ENCODE measurements around the gene CTNNA3. TPM values are rescaled to one million over a fixed set of nuclear protein-coding genes. Genes with fewer than 3 reads are reported as not detected.
"Not testable (repeated sequence)": the region's sequence is repeated elsewhere in the genome, so short reads cannot be mapped to it uniquely, and the experiment has no call there.

CTNNA3 gene
- 1 to 10 TPM; 4.8 to 5.3 TPM for total RNA-seq
- long read RNA-seq, donor 1: 0 reads
- long read RNA-seq, donor 2, partial matches to known transcripts: 0 of 1 reads
- long read RNA-seq, donor 2, other reads (novel, unspliced or antisense): 1 of 1 reads

DNA sequence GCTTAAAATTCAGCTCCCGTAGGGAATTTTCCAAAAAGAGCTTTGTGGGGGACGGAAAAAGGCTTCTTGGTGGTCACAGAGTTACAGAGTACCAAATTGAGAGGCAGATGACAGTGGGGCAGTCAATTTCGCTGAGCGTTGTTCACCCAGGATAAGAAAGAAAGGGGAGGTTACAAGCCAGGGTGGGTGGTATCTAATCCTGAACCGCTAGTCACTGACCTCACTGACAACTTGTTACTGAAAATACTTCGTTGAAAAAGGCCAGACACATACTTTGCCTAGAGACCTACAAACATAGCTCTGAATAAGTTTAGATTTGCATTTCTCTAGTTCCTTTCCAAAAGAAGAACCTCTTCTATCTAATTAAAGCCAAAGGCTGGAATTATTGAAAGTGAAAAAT is at the start of gene CTNNA3:
CTNNA3 (minus strand) TSS at position 167 of the 400 bp plus-strand sequence.
- DNase-seq (ENCODE audit: low spot score): no peak
- intact Hi-C loops (cut with DNase I): loop anchor here (5.0 to 10.0 kb wide), 2 partner anchors 69 to 86 kb away; no protein-coding TSS in a partner anchor

- intact Hi-C loops (cut with DNase I): no loop called here
- DNase-seq (ENCODE audit: low spot score): no peak
Observed at GRCh38 chr10:67735430-67735829, 39.4 kb upstream of the CTNNA3 start.

DNA sequence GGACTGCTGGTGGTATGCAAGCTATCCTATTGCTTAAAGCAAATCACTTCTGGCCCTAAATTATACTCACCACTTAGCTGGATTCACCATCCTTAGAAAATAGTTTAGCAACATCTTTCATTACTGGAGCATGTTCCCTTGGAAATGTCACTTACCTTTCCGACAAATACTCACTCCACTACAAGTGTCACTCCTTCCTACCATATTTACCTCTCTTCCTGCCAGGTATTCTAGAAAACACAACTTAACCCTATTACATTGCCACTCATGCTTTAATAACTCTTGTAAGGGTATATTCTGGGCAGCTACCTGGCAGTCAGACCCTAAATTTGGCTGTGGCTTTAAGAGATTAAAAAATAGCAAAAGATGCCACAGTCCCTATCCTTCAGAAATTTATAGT is 37.5 kb upstream of the CTNNA3 start:
- DNase-seq (ENCODE audit: low spot score): no peak
- intact Hi-C loops (cut with DNase I): no loop called here

DNA sequence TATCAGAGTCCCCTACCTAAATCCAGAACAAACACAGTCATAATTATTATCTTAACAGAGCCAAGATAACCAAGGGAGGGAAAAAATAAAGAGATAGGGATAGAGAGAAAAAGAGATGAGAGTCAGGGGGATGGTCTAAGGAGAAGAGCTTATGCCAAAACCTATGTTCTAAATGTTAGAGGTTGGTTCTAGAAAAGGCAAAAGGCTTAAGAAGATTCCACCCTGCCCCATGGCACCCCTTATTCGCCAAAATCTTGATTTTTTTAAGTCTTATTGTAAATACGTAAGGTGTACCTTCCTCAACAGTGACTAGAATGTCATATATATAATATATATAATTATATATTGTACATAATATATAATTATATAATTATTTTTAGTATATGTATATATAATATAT is 29.6 kb upstream of the CTNNA3 start:
- intact Hi-C loops (cut with DNase I): no loop called here
- DNase-seq (ENCODE audit: low spot score): no peak

DNA sequence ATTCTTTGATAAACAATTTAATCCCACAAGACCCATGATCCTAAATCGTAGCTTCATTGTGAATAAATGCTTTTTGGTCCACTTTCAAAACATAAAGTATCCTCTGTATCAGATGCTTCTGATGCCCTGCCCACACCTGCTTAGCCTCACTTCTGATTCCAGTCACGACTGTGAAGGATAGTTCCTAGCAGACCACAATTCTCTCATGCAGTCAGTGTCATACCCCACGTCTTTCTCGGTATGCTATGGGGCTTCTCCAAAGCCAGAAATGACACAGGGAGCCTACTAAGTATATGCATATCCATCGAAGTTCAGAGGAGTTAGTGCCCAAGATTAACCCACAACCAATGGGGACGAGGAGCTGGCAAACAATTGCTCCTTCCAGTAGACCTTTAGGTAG is 27.6 kb upstream of the CTNNA3 start:
- intact Hi-C loops (cut with DNase I): no loop called here
- DNase-seq (ENCODE audit: low spot score): no peak

- intact Hi-C loops (cut with DNase I): no loop called here
- DNase-seq (ENCODE audit: low spot score): no peak
Observed at GRCh38 chr10:67722113-67722512, 26.1 kb upstream of the CTNNA3 start.

DNA sequence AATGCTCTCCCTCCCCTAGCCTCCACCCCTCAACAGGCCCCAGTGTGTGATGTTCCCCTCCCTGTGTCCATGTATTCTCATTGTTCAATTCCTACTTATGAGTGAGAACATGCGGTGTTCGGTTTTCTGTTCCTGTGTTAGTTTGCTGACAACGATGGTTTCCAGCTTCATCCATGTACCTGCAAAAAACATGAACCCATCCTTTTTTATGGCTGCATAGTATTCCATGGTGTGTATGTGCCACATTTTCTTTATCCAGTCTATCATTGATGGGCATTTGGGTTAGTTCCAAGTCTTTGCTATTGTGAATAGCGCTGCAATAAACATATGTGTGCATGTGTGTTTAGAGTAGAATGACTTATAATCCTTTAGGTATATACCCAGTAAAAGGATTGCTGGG is 20.5 kb upstream of the CTNNA3 start:
- intact Hi-C loops (cut with DNase I); DNase-seq (ENCODE audit: low spot score): not testable (repeated sequence)

DNA sequence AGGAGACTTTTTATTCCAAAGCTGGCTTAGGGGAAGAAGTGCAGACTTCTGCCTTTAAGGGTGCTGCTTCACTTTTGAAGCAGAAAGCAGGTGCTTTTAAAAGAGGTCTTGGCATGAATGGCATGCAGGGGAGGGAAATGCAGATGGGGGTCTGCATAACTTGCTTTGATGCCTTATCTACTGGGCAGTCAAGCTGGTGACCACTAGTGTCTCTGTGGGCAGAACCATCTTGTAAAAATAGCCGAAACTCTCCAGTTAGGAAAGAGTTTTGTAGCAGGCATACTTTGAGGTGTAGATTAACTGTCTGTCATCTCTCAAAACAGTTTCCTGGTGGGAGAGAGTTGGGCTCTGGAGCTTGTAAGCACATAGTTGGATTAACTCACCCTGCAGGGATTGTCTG is 9.9 kb upstream of the CTNNA3 start:
- DNase-seq (ENCODE audit: low spot score): no peak
- intact Hi-C loops (cut with DNase I): no loop called here

GRCh38 chr10:67699613-67700270 is 3.7 kb upstream of the CTNNA3 start:
- not testable (repeated sequence) for DNase-seq (ENCODE audit: low spot score)
- intact Hi-C loops (cut with DNase I): loop anchor here (5.0 to 10.0 kb wide), 2 partner anchors 65 to 83 kb away; no protein-coding TSS in a partner anchor

DNA sequence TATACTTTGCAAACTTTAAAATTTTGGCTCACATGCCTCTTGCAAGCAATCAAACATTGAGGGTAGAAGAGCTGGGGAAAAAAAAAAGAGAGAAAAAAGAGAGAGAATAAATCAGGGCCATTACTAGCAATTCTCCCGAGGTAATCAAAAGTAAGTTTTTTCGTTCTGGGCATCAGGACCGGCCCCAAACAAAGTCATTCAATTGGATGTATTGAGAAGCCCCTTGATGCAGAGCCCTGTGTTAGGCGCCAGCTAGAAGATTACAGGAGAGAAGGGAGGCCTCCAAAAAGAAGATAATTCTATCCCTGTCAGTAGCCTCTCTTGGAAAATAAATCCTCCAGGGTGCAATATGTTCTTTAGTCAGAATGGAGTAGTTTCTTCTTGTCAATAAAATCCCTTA is 2.2 kb upstream of the CTNNA3 start:
- DNase-seq (ENCODE audit: low spot score): no peak
- intact Hi-C loops (cut with DNase I): loop anchor here (5.0 to 10.0 kb wide), 2 partner anchors 67 to 84 kb away; no protein-coding TSS in a partner anchor

DNA sequence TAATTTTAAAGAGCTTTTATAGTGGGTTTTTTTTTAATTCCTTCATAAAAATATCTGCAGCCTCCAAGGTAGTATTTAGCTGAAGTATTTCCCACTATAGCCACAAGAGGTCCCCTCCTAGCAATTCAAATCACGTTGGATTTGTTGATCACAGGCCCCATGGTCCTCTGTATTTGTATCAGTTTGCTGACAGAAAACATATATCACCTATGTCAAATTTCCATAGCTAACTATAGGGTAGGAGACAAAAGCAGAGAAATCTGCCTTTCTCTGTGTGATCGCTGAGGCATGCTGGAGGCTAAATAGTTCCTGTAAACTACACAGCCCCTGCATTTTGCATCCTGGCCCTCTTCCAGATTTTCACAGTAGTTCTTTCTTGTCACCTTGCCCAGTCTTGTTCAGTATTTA is 1.7 kb upstream of the CTNNA3 start:
- intact Hi-C loops (cut with DNase I): loop anchor here (5.0 to 10.0 kb wide), 2 partner anchors 67 to 85 kb away; no protein-coding TSS in a partner anchor
- no peak for DNase-seq (ENCODE audit: low spot score)

DNA sequence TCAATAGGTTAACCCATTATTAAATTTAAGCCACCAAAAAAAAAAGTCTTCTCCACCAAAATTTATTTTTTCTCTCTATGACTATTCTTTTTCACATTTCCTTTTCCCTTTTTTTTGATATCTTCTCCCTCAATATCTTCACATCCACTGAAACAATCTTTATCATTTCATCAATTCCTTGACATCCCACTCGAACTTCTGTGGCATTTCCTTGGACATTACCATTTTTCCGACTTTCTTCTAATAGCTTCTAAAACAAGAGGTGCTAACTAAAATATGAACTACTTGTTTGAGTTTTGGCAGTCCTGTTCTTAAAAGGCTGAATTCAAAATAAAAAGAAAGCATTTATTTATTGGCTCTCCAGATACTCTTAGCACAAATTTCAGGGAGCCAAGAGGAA is 684 bp upstream of the CTNNA3 start:
- DNase-seq (ENCODE audit: low spot score): no peak
- intact Hi-C loops (cut with DNase I): loop anchor here (5.0 to 10.0 kb wide), 2 partner anchors 68 to 86 kb away; no protein-coding TSS in a partner anchor

GRCh38 chr10:67695555-67695954 is 440 bp downstream of the CTNNA3 start:
- no peak for DNase-seq (ENCODE audit: low spot score)
- intact Hi-C loops (cut with DNase I): loop anchor here (5.0 to 10.0 kb wide), 2 partner anchors 69 to 87 kb away; no protein-coding TSS in a partner anchor

GRCh38 chr10:67691861-67692260 is 4.1 kb downstream of the CTNNA3 start:
- intact Hi-C loops (cut with DNase I): loop anchor here in 1 of 2 donors (10.0 kb wide), 1 partner anchor 73 kb away; no protein-coding TSS in a partner anchor
- not testable (repeated sequence) for DNase-seq (ENCODE audit: low spot score)

DNA sequence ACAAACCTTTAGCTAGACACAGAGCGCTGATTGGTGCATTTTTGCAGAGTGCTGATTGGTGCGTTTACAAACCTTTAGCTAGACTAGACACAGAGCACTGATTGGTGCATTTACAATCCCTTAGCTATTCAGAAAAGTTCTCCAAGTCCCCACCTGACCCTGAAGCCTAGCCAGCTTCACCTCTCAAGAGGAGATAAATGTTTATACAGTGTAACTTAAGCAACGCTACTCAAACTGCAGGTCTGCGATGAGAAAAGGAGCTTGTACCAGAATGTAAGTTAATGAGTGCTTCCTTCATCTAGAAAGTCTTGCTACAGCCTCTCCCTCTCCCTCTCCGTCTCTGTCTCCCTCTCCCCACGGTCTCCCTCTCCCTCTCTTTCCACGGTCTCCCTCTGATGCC is 5.5 kb downstream of the CTNNA3 start:
- not testable (repeated sequence) for DNase-seq (ENCODE audit: low spot score)
- intact Hi-C loops (cut with DNase I): loop anchor here in 1 of 2 donors (10.0 kb wide), 1 partner anchor 74 kb away; no protein-coding TSS in a partner anchor

DNA sequence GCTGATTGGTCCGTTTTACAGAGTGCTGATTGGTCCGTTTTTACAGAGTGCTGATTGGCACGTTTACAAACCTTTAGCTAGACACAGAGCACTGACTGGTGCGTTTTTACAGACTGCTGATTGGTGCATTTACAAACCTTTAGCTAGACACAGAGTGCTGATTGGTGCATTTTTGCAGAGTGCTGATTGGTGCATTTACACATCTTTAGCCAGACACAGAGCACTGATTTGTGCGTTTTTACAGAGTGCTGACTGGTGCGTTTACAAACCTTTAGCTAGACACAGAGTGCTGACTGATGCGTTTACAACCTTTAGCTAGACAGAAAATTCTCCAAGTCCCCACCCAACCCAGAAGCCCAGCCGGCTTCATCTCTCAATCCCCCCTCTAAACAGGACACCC is 11.9 kb downstream of the CTNNA3 start:
- intact Hi-C loops (cut with DNase I): not testable (repeated sequence)

GRCh38 chr10:67678335-67678974 is 17.5 kb downstream of the CTNNA3 start:
- intact Hi-C loops (cut with DNase I): no loop called here
- no peak for DNase-seq (ENCODE audit: low spot score)

More for the DNA sequence above, 11.9 kb downstream of the CTNNA3 start:
- DNase-seq (ENCODE audit: low spot score): not testable (repeated sequence)

DNA sequence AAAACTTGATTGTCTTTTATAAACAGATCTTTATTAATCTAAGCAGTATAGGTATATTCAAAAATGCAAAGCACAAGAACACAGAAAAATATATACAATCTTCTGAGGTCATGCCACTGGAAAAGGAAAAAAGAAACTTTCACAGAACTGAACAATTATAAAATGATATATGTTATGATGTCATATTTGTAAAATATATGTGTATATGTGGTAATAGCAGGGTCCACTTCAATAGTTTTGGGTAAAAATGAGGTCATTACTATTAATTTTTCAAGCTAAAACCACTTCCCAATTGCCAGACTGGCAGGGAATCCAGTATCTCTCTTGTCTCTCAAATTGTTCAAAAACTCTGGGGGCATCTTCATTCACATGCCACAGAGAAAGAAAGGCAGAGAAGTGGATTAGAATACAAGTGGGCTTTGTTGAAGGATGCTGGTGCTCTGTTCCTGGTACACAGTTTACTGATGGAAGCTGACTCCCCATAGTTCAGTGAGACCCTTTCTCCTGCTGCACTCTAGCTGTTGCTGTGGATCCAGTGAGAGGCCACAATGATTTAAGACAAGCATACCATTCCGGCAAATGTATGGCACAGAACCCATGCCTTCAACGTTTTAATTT is 19.7 kb downstream of the CTNNA3 start:
- no peak for DNase-seq (ENCODE audit: low spot score)
- intact Hi-C loops (cut with DNase I): no loop called here

- intact Hi-C loops (cut with DNase I): no loop called here
- DNase-seq (ENCODE audit: low spot score): no peak
Observed at GRCh38 chr10:67670401-67670800, 25.6 kb downstream of the CTNNA3 start.

GRCh38 chr10:67669978-67670377 is 26.0 kb downstream of the CTNNA3 start:
- intact Hi-C loops (cut with DNase I): loop anchor here (5.0 to 10.0 kb wide), 2 partner anchors 105 to 112 kb away; no protein-coding TSS in a partner anchor
- DNase-seq (ENCODE audit: low spot score): no peak

All from posterior vena cava (tissue), 2 donors.